Measurements from ENCODE around the gene ATM.
A peak's percentile ranks its signal among the peaks of the same experiment; 100 is the strongest.

Gene ATM, protein sequence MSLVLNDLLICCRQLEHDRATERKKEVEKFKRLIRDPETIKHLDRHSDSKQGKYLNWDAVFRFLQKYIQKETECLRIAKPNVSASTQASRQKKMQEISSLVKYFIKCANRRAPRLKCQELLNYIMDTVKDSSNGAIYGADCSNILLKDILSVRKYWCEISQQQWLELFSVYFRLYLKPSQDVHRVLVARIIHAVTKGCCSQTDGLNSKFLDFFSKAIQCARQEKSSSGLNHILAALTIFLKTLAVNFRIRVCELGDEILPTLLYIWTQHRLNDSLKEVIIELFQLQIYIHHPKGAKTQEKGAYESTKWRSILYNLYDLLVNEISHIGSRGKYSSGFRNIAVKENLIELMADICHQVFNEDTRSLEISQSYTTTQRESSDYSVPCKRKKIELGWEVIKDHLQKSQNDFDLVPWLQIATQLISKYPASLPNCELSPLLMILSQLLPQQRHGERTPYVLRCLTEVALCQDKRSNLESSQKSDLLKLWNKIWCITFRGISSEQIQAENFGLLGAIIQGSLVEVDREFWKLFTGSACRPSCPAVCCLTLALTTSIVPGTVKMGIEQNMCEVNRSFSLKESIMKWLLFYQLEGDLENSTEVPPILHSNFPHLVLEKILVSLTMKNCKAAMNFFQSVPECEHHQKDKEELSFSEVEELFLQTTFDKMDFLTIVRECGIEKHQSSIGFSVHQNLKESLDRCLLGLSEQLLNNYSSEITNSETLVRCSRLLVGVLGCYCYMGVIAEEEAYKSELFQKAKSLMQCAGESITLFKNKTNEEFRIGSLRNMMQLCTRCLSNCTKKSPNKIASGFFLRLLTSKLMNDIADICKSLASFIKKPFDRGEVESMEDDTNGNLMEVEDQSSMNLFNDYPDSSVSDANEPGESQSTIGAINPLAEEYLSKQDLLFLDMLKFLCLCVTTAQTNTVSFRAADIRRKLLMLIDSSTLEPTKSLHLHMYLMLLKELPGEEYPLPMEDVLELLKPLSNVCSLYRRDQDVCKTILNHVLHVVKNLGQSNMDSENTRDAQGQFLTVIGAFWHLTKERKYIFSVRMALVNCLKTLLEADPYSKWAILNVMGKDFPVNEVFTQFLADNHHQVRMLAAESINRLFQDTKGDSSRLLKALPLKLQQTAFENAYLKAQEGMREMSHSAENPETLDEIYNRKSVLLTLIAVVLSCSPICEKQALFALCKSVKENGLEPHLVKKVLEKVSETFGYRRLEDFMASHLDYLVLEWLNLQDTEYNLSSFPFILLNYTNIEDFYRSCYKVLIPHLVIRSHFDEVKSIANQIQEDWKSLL (N-terminal part only)

DNA sequence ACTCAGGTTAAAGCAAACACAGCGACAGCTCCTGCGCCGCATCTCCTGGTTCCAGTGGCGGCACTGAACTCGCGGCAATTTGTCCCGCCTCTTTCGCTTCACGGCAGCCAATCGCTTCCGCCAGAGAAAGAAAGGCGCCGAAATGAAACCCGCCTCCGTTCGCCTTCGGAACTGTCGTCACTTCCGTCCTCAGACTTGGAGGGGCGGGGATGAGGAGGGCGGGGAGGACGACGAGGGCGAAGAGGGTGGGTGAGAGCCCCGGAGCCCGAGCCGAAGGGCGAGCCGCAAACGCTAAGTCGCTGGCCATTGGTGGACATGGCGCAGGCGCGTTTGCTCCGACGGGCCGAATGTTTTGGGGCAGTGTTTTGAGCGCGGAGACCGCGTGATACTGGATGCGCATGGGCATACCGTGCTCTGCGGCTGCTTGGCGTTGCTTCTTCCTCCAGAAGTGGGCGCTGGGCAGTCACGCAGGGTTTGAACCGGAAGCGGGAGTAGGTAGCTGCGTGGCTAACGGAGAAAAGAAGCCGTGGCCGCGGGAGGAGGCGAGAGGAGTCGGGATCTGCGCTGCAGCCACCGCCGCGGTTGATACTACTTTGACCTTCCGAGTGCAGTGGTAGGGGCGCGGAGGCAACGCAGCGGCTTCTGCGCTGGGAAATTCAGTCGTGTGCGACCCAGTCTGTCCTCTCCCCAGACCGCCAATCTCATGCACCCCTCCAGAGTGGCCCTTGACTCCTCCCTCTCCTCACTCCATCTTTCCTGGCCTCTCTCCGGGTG lies at the start of gene ATM, which contains the start of gene NPAT:
Gene ATM, plus strand, starts transcription at position 494 of the 774 bp plus-strand sequence. CDS start 4,558 bp downstream, outside the sequence.
Gene NPAT, minus strand, starts transcription at position 65 of the 774 bp plus-strand sequence. CDS start 102 bp downstream, outside the sequence.
- DNase-seq: peak; percentile 99

DNA sequence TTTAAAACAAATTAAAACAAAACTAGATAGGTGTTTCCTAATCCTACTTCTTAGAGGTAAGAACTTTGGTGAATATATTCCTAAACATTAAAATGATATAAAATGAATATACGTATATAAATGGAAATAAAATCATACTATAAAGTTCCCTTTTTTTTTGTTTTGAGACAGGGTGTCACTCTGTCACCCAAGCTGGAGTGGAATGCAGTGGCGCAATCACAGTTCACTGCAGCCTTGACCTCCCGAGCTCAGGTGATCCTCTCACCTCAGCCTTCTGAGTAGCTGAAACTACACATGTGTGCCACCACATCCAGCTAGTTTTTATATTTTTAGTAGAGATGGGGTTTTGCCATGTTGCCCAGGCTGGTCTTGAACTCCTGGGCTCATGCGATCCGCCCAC lies 45.3 kb upstream of the ATM start:
- no peak for DNase-seq

DNA sequence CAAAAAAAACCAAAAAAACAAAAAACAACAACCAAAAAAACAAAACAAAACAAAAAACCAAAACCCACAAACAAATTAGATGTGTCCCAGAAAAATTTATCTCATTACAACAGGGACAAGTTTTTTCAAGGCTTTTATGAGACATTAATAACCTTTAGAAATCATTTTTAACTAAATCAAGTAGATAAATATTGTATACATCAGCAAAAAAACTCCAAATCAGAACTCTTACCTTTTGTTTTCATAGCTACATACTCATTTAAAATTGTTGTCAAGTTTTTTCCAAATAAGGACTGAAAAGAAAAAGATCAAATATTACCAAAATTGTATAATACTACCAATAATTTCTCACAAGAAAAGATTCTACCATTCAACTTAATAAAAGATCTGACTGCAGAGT lies 29.1 kb upstream of the ATM start:
- no peak for DNase-seq

DNA sequence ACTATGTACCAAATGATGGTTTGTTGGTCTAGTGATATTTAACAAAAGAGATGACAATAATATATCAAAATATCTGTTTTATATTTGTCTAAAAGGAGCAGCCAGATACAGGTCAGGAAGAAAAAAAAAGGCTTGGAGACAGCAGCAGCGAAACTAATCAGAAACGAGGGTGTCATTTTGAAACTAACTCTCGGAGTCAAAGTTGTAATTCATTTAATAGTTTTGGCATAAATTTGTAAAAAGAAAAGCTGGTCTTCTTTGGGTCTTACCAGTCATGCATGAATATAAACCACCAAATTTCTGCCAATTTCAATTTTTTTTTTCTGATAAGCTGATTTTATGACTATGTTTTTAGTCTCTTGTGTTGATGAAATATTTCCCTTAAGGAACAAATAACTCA lies 26.0 kb upstream of the ATM start:
- no peak for DNase-seq

DNA sequence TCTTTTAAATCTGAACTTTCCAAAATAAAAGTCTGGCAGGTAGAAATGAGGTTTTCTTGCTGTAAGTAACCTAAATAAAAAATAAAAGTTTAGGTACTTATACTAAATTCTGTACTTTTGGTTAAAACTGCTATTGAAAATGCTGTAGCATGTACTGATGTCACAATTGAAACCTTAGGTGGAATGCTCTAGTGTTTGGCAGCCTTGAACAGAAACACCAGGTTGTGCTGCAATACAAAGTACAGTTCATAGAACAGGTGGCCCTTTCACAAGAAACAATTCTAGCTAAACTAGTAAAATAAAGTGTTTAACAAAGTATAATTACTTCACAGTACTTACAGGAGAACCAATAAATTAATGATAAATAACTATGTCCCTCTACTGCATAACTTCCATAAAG lies 25.5 kb upstream of the ATM start:
- DNase-seq: no peak

DNA sequence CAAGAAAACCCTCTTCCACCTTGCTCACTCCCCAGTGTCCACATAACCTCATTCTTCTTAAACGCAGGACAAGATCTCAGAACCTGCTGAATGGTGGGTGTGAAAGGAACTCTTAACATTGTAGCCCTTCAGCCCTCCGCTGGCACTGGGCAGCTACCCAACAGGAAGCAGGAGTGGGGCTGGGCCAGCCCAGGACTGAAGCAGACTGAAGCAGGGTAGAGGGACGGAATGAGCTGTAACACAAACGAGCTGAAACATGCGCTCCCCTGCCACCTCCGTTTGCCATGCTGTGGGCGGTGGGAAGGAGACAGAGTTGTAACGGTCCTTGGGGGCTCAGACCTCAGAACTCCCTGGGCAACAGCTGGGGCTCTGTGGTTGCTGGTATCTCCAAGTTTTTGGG lies 24.0 kb upstream of the ATM start:
- DNase-seq: no peak

DNA sequence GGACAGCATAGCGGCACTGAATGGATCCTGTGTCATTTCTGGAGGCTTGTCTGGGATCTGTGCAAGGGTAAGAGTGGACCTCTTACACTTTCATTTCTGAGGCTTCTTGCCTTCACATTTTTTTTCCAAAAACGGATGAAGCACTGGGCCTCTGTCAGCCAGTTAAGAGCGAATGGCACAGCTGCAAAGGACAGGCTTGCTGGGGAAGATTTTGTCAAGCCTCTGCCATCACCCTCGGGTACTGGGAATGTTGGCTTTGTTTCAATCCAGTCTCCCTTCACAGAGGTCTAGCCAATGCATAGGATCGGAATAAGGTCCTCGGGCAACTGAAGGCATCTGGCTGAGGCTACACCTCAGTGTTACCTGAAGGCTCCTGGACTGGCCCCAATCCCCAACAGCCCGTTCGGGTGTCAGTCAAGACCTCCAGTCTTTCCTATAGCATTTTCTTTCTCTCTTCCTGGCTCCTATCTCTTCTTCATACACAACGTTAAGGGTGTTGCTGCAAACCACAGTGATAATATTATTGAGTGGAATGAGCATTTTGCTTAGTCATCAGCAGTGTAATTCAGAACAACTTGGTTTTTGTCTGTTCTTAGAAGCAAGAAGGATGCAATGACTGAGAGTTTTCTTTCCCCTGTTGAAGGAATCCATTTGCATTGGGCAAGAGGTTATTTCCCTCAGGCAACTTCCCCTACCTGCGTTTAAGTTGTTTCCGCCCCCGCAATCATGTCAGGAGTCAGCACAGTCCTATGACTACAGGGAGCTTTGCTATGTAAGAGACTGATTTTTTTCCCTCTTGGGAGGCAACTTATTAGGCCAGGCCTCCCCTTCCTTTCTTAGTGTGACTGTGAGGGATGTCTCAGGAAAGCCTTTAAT lies 23.2 kb upstream of the ATM start:
- DNase-seq: peak; percentile 33

DNA sequence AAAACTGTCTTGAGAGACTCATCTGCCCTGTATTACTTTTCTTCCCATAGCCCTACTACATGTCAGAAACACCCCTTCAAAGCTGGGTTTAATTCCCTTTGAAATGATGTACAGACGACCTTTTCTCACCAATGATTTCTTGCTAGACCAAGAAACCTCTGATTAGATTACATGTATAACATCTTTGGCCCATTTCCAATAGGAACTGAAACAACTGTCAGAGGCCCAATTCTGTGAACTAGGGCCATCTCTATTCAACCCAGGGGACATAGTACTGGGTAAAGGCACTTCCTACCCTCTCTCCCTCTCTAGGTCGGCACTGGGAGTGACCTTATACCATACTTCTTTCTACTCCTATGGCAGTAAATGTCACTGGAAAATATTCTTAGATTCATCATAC lies 19.8 kb upstream of the ATM start:
- DNase-seq: no peak

DNA sequence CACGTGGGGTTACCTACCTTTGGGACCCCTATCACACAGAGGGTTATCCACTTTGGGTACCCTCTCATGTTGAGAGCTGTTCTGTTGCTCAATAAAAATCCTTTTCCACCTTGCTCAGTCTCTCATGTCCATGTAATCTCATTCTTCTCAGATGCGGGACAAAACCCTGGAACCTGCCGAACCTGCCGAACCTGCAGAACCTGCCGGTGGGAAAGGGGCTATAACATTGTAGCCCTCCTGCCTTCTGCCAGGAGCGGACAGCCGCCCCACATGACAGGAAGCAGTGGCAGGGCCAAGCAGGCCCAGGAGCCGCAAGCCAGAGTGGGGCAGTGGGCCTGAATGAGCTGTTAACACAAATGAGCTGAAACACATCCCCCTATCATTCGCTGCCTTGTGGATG lies 18.5 kb upstream of the ATM start:
- no peak for DNase-seq

DNA sequence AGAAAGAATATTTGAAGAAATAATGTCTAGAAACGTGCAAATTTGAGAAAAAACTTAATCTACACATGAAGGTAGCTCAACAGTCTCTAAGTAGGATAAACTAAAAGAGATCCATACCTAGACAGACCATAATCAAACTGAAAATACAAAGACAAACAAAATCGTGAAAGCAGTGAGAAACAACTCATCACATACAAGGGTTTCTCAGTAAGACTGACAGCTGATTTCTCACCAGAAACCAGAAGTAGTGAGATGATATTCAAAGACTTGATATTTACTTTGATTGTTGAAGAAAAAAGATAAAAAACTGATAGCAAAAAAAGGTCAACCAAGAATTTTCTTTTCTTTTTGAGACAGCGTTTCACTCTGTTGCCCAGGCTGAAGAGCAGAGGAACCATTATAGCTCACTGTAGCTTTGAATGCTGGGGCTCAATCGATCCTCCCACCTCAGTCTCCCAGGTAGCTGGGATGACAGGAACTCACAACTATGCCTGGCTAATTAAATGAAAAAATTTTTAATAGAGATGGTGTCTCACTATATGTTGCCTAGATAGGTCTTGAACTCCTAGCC lies 17.9 kb upstream of the ATM start:
- DNase-seq: no peak

DNA sequence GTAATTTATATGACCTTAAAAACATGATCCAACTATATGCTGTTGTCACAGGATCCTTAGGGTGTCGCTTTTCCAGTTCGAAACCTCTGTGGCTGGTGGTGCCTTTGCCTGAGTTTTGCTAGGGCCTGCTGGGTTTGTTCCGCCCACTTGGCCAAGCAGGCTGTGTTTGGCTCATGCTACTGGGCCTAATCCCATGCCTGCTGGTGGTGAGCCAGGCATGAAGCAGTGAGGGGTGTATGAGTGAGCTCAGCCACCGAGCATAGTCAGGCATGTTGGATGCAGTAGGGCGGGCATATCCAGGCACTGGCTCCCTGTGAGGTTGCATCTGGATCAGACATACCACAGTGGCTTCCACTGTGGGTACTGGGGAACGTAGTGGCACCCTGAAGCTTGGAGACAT lies 16.7 kb upstream of the ATM start:
- DNase-seq: no peak

DNA sequence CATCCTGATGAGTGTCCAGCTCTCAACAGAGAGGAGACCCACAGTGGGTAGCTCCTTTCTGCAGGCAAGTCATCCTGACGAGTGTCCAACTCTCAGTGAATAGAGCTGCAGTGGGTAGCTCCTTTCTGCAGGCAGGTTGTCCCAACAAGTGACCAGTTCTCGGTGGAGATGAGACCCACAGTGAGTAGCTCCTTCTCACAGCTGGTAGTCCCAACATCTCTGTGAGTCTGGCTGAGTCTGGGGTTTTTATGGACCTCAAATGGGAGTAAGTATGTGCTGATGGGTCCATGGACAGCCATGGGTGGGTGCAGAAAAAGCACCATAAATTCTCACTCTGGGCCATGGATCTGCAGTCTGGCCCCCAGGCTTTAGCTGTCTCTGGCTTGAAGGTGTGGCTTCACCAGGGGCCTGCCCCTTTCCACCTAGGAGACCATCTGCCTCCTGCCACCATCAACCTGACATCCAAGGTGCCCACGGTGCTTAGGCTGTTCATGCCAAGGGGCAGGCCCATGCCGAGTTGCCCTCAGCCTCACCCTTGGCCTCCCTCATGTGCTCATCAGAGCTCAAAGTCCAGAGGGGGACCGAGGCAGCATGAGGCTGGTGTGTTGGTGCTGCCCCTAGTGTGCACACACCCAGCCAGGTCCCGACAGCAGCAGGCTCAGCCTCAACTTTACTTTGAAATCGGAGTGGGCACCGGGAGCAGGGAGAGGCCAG lies 15.7 kb upstream of the ATM start:
- DNase-seq: no peak

DNA sequence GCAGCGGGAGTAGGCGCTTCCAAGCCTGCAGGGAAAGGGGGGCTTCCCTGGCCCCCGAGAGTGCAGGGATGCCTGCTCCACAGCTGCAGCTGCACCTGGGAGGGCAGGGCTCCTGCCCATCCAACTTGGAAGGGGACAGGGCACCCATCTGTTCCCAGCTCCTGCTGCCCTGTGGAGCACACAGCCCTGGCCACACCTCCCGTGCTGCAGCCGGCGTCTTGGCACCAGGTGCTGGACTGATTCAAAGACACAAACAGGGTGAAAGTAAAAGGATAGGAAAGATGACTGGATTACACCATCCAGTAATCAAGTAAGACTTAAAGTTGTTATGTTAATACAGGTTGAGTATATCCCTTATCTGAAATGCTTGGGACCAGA lies 15.2 kb upstream of the ATM start:
- no peak for DNase-seq

DNA sequence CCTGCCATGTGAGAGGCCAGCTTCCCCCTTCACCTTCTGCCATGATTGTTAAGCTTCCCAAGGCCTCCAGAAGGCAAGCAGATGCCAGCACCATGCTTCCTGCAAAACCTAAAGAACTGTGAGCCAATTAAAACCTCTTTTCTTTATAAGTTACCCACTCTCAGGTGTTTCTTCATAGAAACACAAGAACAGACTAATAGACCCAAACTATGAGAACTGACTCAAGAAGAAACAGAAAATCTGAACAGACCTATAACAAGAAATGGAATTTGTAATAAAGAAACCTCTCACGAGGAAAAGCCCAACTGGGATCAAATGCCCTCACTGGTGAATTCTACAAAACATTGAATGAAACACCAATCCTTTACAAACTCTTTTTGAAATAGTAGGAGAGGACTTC lies 12.4 kb upstream of the ATM start:
- DNase-seq: no peak

DNA sequence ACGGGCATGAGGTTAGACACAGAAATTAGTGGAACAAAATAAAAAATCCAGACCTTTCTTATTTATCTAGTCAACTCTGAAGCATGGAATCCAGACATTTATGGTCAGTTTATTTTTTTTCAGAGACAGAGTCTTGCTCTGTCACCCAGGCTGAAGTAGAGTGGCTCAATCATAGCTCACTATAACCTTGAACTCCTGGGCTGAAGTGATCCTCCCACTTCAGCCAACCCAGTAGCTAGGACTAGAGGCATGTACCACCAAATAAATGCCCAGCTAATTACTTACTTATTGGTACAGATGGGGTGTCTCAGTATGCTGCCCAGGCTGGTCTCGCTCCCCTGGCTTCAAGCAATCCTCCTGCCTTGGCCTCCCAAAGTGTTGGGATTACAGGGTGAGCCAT lies 9.1 kb upstream of the ATM start:
- DNase-seq: no peak

DNA sequence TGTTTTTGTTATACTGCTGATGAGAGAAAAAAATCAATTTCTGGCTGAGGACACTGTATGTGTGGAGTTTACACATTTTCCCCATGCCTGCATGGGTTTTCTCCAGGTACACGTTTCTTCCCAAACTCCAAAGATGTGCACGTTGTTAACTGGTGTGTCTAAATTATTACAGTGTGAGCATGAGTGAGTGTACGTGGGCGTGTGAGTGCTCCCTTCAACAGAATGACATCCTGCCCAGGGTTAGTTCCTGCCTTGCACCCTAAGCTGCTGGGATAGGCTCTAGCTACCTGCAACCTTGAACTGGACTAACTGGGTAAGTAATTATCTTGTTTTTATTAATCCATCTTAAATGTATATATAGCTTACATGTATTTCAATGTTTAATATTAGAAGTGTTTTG lies 5.9 kb upstream of the ATM start:
- DNase-seq: no peak

DNA sequence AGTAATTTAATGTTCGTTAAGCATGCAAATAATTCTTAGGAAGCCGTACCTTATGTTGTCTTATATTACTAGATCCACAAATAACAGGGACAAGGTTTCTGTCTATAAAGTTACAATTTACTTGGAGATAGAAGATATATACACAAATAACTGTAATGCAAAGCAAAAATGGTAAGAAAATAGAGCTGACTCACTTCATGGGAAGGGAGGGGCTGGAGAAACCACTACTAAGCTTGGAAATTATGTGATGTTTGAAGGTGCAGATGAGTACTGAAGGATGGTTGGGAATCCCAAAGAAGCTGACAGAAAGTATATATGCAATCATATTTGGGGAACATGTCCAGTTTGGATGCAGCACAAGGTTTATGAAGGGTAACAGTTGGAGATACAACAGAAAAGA lies 4.4 kb upstream of the ATM start:
- no peak for DNase-seq

DNA sequence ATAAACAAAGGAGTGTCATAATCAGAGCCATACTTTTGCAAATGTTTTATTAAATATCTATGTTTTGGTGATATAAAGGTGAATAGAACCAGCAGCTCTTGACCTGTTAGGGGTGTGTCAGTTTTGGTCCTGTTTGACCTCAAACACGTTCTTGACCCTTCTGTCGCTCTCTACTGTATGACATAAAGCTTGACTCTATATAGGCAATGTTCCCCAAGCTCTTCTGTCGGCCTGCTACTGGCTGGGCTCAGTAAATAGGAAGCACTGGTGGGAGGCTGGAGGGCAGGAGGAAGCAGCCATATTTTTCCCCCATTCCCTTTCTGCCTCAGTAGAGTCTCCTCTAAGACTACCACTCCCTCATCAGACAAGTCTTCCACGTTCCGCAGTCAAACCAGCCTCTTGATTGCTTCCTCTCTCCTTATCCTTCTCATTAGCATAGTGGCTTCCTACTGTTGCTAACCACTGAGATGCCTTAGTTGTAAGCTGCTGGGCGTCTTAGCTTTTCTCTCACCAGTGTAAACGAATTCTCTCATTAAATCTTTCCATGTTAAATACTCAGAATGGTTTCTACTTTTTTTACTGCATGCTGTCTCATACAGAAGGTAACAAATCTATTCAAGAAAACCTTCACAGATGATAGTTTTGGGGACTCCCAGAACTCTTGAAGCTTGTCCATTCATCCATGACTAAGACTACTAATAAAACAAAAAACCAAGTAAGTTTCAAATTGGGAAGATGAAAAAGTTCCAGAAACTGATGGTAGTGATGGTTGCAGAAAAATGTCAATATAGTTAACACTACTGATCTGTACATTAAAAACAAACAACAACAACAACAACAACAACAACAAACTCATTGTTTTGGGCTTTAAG lies 3.7 kb upstream of the ATM start:
- DNase-seq: no peak

DNA sequence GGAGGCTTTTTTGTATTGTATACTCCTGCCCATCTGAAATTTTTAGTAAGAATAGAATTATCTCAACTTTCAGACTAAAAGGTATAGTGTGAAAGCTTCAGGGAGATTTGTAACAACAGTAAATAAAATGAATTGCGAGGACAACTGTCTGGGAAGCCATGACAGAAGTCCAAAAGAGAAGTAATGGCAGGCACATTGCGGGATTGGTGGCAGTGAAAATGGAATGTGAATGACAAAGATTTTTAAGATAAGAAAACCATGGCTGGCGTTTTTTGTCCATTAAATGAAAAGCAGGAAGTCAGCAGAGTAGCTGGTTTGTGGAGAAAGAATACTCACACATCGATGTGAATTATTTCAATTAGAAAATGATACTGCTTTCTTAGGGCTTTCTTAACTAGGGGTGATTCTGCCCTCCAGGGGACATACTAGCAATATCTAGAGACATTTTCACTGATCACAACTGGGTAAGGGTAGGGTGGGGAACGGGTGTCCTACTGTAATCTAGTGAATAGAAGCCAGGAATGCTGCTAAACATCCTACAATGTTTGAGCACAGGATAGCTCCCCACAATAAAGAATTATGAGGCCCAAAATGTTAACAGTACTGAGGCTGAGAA lies 2.0 kb upstream of the ATM start:
- peak; percentile 23 for DNase-seq

Data from CD4-positive, alpha-beta T cell treated with Interleukin-10 for 1 hour (primary cell).